ENCODE results near the gene BTBD3. TPM values are rescaled to one million over a fixed set of nuclear protein-coding genes. Genes with fewer than 3 reads are reported as not detected.

BTBD3 gene
- total RNA-seq, 1 experiment from 2014 or later = 21.8 TPM

GRCh38 chr20:11890331-11891076 is 27.2 kb upstream of the BTBD3 start:
- Mint-ChIP-seq H3K4me3 (ENCODE audit: unreplicated experiment) (peak overlapping the region; percentile 76), H3K27me3 (ENCODE audit: insufficient read depth, unreplicated experiment) (no peaks in the 10 kb centered on the region), H3K9me3 (ENCODE audit: unreplicated experiment) (no peaks in the 10 kb centered on the region), H3K4me1 (ENCODE audit: insufficient read depth, unreplicated experiment) (peaks cover 14% of the 10 kb centered on the region), H3K36me3 (ENCODE audit: insufficient read depth, unreplicated experiment) (no peaks in the 10 kb centered on the region), H3K27ac (ENCODE audit: low read depth, unreplicated experiment) (peak overlapping the region; percentile 87)
- ChIA-PET POLR2A (interaction anchor here (0.7 kb wide), 2 partner anchors 20 to 38 kb away, joined by 3 read pairs; no protein-coding TSS in a partner anchor), CTCF (interaction anchor here (0.6 kb wide), 1 partner anchor 36 kb away, joined by 3 read pairs; no protein-coding TSS in a partner anchor)
- intact Hi-C loops (cut with micrococcal nuclease) = loop anchor here (5.0 kb wide), 2 partner anchors 83 to 193 kb away; no protein-coding TSS in a partner anchor
- peak; percentile 84 for DNase-seq (ENCODE audit: unreplicated experiment)
- no peak for TF ChIP-seq CTCF (IDR thresholded peaks at IDR 0.05; ENCODE audit: unreplicated experiment)
- BruUV-seq (replicated peaks) = no TSS peak

- no TSS peak for BruUV-seq (replicated peaks)
- Mint-ChIP-seq H3K4me3 (ENCODE audit: unreplicated experiment) (peak overlapping the region; percentile 76), H3K27ac (ENCODE audit: low read depth, unreplicated experiment) (peak overlapping the region; percentile 87), H3K4me1 (ENCODE audit: insufficient read depth, unreplicated experiment) (peaks cover 21% of the 10 kb centered on the region), H3K9me3 (ENCODE audit: unreplicated experiment) (no peaks in the 10 kb centered on the region), H3K27me3 (ENCODE audit: insufficient read depth, unreplicated experiment) (no peaks in the 10 kb centered on the region), H3K36me3 (ENCODE audit: insufficient read depth, unreplicated experiment) (no peaks in the 10 kb centered on the region)
- no peak for TF ChIP-seq CTCF (IDR thresholded peaks at IDR 0.05; ENCODE audit: unreplicated experiment)
- intact Hi-C loops (cut with micrococcal nuclease) = loop anchor here (5.0 kb wide), 2 partner anchors 84 to 194 kb away; no protein-coding TSS in a partner anchor
- DNase-seq (ENCODE audit: unreplicated experiment) = peak; percentile 40
- ChIA-PET CTCF (interaction anchor here (0.5 kb wide), 1 partner anchor 32 kb away, joined by 3 read pairs; no protein-coding TSS in a partner anchor), POLR2A (interaction anchor here (0.6 to 3.8 kb wide), 5 partner anchors 13 to 195 kb away, joined by 4 to 22 read pairs (median 6); no protein-coding TSS in a partner anchor)
Measured at GRCh38 chr20:11891077-11891775, 26.5 kb upstream of the BTBD3 start.

GRCh38 chr20:11891776-11892545 is 25.7 kb upstream of the BTBD3 start:
- BruUV-seq (replicated peaks) = no TSS peak
- TF ChIP-seq CTCF (IDR thresholded peaks at IDR 0.05; ENCODE audit: unreplicated experiment) = no peak
- CTCF ChIA-PET = interaction anchor here (0.5 to 1.4 kb wide), 2 partner anchors 32 to 39 kb away, joined by 3 read pairs; no protein-coding TSS in a partner anchor

More at GRCh38 chr20:11891776-11892545, 25.7 kb upstream of the BTBD3 start:
- Mint-ChIP-seq H3K27ac (ENCODE audit: low read depth, unreplicated experiment) (peak overlapping the region; percentile 87), H3K9me3 (ENCODE audit: unreplicated experiment) (no peaks in the 10 kb centered on the region), H3K36me3 (ENCODE audit: insufficient read depth, unreplicated experiment) (no peaks in the 10 kb centered on the region), H3K4me3 (ENCODE audit: unreplicated experiment) (peak overlapping the region; percentile 76), H3K27me3 (ENCODE audit: insufficient read depth, unreplicated experiment) (no peaks in the 10 kb centered on the region), H3K4me1 (ENCODE audit: insufficient read depth, unreplicated experiment) (peaks cover 26% of the 10 kb centered on the region)
- DNase-seq (ENCODE audit: unreplicated experiment) = peak; percentile 83
- intact Hi-C loops (cut with micrococcal nuclease) = loop anchor here (2.0 to 5.0 kb wide), 3 partner anchors 41 to 195 kb away; no protein-coding TSS in a partner anchor
- POLR2A ChIA-PET = interaction anchor here (0.6 to 3.8 kb wide), 10 partner anchors 9 to 196 kb away, joined by 3 to 22 read pairs (median 4); no protein-coding TSS in a partner anchor
